Muscle of leg (tissue), 11 donors: ENCODE data around the gene SLC35D1. TPM values are rescaled to one million over a fixed set of nuclear protein-coding genes. Genes with fewer than 3 reads are reported as not detected.

ENCODE experiments used
- DNase-seq: peaks from one replicate; pipeline ENCODE4 v3.0.0; 2013
- H3K27ac ChIP-seq: one replicate; pipeline ENCODE4 v1.5.1; 2013; ENCODE audit warnings: mild to moderate bottlenecking, low read length, control low read depth
- H3K27me3 ChIP-seq: one replicate; pipeline ENCODE4 v1.6.1; 2013; ENCODE audit warnings: low read length; ENCODE audit not compliant: control insufficient read depth, insufficient read depth
- H3K36me3 ChIP-seq: one replicate; pipeline ENCODE4 v1.6.1; 2013; ENCODE audit warnings: low read length; ENCODE audit not compliant: control insufficient read depth, insufficient read depth
- H3K4me1 ChIP-seq: one replicate; pipeline ENCODE4 v1.6.1; 2013; ENCODE audit warnings: low read length; ENCODE audit not compliant: control insufficient read depth, insufficient read depth
- H3K4me3 ChIP-seq: one replicate; pipeline ENCODE4 v1.5.1; 2013; ENCODE audit warnings: low read length, control low read depth
- H3K9me3 ChIP-seq: replicated peaks from 2 replicates; pipeline ENCODE4 v1.6.1; 2013; ENCODE audit warnings: low read depth, low read length; ENCODE audit not compliant: control insufficient read depth
- WGBS: methylation state at CpG from one replicate; pipeline ENCODE4 v1.1.5; 2013; ENCODE audit warnings: missing lambda C conversion rate; ENCODE audit not compliant: insufficient coverage; 5-methylcytosine and 5-hydroxymethylcytosine counted together
- polyA plus RNA-seq, 8 donors: library from polyadenylated mRNA; unstranded; fragments of 120-200 nt; gene quantifications; one replicate each; pipeline versions ENCODE4 v1.2.1 to v1.2.3, GENCODE V29; 2013; ENCODE audit warnings: inconsistent platforms in 1 of 8, low replicate concordance in 1 of 8; ENCODE audit not compliant: insufficient read length in 8 of 8, insufficient read depth in 1 of 8
- total RNA-seq: library from RNA; stranded (reverse); fragments of 120-200 nt; gene quantifications from one replicate; pipeline ENCODE4 v1.2.4, GENCODE V29; 2013

Gene SLC35D1
- total and polyA plus RNA-seq, 9 donors = 6.0 to 9.0 (median 6.8) TPM

- H3K9me3 ChIP-seq = no peaks in the 10 kb centered on the region
- no peaks in the 10 kb centered on the region for H3K4me1 ChIP-seq
- WGBS = no CpG with 5 or more reads among the region's 2 CpGs
- no peak overlapping the region for H3K27ac ChIP-seq
- H3K27me3 ChIP-seq = no peaks in the 10 kb centered on the region
- H3K36me3 ChIP-seq = peaks cover 29% of the 10 kb centered on the region
- H3K4me3 ChIP-seq = no peak overlapping the region
- no peak for DNase-seq
These were observed 33.6 kb downstream of the SLC35D1 start for GRCh38 chr1:67020304-67020703.

GRCh38 chr1:67019600-67020136 lies 34.3 kb downstream of the SLC35D1 start:
- peak; percentile 91 for DNase-seq
- H3K27ac ChIP-seq = peak overlapping the region; percentile 23
- no peak overlapping the region for H3K4me3 ChIP-seq
- H3K4me1 ChIP-seq = no peaks in the 10 kb centered on the region
- peaks cover 27% of the 10 kb centered on the region for H3K36me3 ChIP-seq
- WGBS = 17% methylated on average over 1 of the region's 1 CpG
- no peaks in the 10 kb centered on the region for H3K27me3 ChIP-seq
- no peaks in the 10 kb centered on the region for H3K9me3 ChIP-seq

DNA sequence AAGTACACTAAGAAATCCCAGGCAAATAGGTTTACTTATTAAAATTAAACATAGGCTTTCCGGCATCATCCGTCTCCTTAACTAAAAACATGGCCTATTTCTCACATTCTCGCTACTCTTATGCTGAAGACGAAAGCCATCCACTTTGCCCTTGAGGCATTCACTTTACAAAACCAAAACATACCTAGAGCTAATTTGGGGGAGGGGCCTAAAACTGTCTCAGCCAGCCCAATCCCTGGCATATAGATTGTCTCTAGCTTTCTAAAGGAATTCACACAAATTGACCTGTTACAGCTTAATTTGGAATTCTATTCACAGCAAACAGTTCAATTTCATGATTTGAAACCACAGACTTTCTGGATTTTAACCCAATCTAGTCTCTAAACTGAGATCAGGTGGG lies 34.8 kb downstream of the SLC35D1 start:
- H3K27ac ChIP-seq = peak overlapping the region; percentile 23
- no CpG with 5 or more reads among the region's 4 CpGs for WGBS
- H3K9me3 ChIP-seq = no peaks in the 10 kb centered on the region
- peaks cover 24% of the 10 kb centered on the region for H3K36me3 ChIP-seq
- no peak overlapping the region for H3K4me3 ChIP-seq
- H3K27me3 ChIP-seq = no peaks in the 10 kb centered on the region
- DNase-seq = no peak
- H3K4me1 ChIP-seq = no peaks in the 10 kb centered on the region

GRCh38 chr1:67018574-67018973 lies 35.4 kb downstream of the SLC35D1 start:
- Histone ChIP-seq H3K9me3 (no peaks in the 10 kb centered on the region), H3K27ac (no peak overlapping the region), H3K36me3 (peaks cover 24% of the 10 kb centered on the region), H3K27me3 (no peaks in the 10 kb centered on the region), H3K4me1 (no peaks in the 10 kb centered on the region), H3K4me3 (no peak overlapping the region)
- no peak for DNase-seq
- no CpG with 5 or more reads among the region's 2 CpGs for WGBS

DNA sequence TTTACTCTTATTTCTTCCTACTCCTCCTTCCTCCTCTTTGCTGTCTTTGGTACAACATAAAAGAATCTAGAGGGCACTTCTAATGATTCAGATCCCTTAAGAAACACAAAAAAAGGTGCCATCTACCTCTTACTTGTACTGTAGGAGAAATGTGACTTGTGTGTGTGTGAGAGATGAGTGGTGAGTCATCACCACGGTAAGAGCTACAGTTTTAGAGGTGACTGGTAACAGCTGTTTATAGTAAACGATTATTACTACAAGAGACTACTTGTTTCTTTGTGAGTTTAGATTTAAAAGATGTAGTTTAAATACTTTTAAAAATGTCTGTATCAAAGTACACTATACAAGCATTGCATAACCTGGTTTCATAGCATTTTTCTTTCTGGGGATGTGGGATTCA lies 40.4 kb downstream of the SLC35D1 start:
- Histone ChIP-seq H3K4me1 (no peaks in the 10 kb centered on the region), H3K4me3 (no peak overlapping the region), H3K36me3 (peaks cover 19% of the 10 kb centered on the region), H3K27me3 (no peaks in the 10 kb centered on the region), H3K9me3 (no peaks in the 10 kb centered on the region), H3K27ac (no peak overlapping the region)
- no CpG with 5 or more reads among the region's 2 CpGs for WGBS
- DNase-seq = no peak

DNA sequence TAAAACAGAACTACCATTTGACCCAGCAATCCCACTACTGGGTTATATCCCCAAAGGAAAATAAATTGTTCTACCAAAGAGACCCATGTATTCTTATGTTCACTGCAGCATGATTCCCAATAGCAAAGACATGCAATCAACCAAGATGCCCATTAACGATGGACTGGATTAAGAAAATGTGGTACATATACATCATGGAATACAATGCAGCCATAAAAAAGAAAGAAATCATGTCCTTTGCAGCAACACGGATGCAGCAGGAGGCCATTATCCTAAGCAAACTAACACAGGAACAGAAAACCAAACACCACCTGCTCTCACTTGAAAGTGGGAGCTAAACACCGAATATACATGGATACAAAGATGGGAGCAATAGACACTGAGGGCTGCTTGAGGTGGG lies 44.2 kb downstream of the SLC35D1 start:
- no CpG with 5 or more reads among the region's 3 CpGs for WGBS
- no peaks in the 10 kb centered on the region for H3K27me3 ChIP-seq
- no peak overlapping the region for H3K27ac ChIP-seq
- H3K9me3 ChIP-seq = no peaks in the 10 kb centered on the region
- no peak for DNase-seq
- no peak overlapping the region for H3K4me3 ChIP-seq
- peaks cover 19% of the 10 kb centered on the region for H3K36me3 ChIP-seq
- H3K4me1 ChIP-seq = no peaks in the 10 kb centered on the region

DNA sequence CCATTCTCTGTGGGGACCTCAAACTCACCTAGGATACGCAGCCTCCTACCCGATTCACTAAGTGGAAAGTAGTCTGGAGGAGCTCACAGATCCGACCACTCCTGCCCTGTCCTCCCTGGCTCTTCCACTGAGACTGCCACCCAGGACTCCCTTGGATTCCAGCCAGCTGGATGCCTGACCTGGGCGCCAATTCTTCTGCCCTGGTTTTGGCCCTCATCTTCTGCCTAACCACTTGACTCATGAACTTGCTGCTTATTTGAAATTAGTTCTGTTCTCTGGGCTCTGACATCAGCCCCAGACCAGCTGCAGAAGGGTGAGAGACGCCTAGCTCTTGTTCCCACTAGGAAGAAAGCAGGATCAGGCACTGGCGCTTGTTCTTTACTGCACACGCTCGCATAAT lies 48.9 kb downstream of the SLC35D1 start:
- Histone ChIP-seq H3K9me3 (no peaks in the 10 kb centered on the region), H3K27ac (no peak overlapping the region), H3K36me3 (peaks cover 23% of the 10 kb centered on the region), H3K4me3 (no peak overlapping the region), H3K4me1 (no peaks in the 10 kb centered on the region), H3K27me3 (no peaks in the 10 kb centered on the region)
- DNase-seq = no peak
- WGBS = 73% methylated on average over 8 of the region's 8 CpGs

DNA sequence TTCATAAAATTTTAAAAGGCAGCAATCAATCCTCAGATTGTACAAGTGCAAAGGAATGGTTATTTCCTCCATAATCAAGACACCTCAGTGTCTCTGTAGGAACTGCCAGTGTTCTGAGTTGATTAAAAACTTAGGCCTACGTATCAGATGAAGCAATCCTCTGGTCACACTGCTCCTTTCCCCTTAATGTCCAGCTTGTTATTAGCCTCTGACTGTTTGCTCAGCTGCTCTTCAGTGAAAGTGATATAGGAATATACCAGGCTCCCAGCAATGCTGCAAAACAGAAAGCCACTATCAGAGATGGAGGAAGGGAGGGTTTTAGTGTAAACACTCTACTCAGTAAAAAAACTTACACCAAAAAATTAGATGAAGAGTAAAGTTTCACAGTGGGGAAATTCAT lies 49.8 kb downstream of the SLC35D1 start:
- no peaks in the 10 kb centered on the region for H3K9me3 ChIP-seq
- H3K27me3 ChIP-seq = no peaks in the 10 kb centered on the region
- no peak overlapping the region for H3K4me3 ChIP-seq
- peaks cover 21% of the 10 kb centered on the region for H3K36me3 ChIP-seq
- DNase-seq = no peak
- H3K27ac ChIP-seq = no peak overlapping the region
- WGBS = no CpG with 5 or more reads among the region's 1 CpG
- no peaks in the 10 kb centered on the region for H3K4me1 ChIP-seq

GRCh38 chr1:67001682-67002425 lies 52.1 kb downstream of the SLC35D1 start:
- no peak overlapping the region for H3K4me3 ChIP-seq
- WGBS = 65% methylated on average over 2 of the region's 5 CpGs
- no peaks in the 10 kb centered on the region for H3K27me3 ChIP-seq
- H3K36me3 ChIP-seq = peaks cover 14% of the 10 kb centered on the region
- DNase-seq = no peak
- no peaks in the 10 kb centered on the region for H3K9me3 ChIP-seq
- H3K27ac ChIP-seq = no peak overlapping the region
- no peaks in the 10 kb centered on the region for H3K4me1 ChIP-seq

GRCh38 chr1:66999640-67000400 lies 54.1 kb downstream of the SLC35D1 start:
- Histone ChIP-seq H3K27me3 (no peaks in the 10 kb centered on the region), H3K36me3 (peaks cover 19% of the 10 kb centered on the region), H3K27ac (no peak overlapping the region), H3K4me3 (no peak overlapping the region), H3K9me3 (no peaks in the 10 kb centered on the region), H3K4me1 (no peaks in the 10 kb centered on the region)
- DNase-seq = no peak
- 57% methylated on average over 4 of the region's 7 CpGs for WGBS
